Measurements from ENCODE around the gene DELE1.

DNA sequence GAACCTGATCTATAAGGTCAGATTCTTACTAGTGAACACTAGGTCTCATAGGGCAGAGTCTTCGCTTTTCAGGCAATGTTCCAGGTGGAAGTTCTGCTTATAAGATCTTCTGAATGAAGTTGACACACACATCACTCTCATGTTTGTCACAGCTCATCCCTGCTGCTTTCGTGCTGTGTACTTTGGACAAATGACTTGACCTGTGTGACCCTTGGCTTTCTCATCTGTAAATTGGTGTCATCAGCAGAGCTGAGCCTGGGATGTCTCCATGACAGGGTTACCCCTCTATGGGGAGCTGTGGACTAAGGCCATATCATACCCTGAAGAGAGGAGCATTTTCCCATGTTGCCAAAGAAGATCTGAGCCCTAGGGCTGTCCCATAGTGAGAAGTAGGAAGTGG, 2.8 kb downstream of the DELE1 start:
- TF ChIP-seq CTCF (IDR thresholded peaks at IDR 0.05) (no peak), POLR2A (IDR thresholded peaks at IDR 0.05) (no peak)
